Stimulated activated naive CD8-positive, alpha-beta T cell treated with anti-CD3 and anti-CD28 coated beads, Interleukin-15, amount 100 ng/mL, for 72 hours (primary cell): ENCODE data around the gene ZNF44.
"Not testable (repeated sequence)": the region's sequence is repeated elsewhere in the genome, so short reads cannot be mapped to it uniquely, and the experiment has no call there.

Experiments used
- ATAC-seq: fragments of 150-1000 bp; cut with Tn5 transposase; 2 replicates; pipeline ENCODE4 v1.10.0; 2021; ENCODE audit warnings: mild to moderate bottlenecking, moderate library complexity
- DNase-seq, 2 donors: peaks; one replicate each; pipeline ENCODE4 v3.0.0; 2021 to 2022
- H3K27ac Mint-ChIP-seq, 2 donors: one replicate each; pipeline ENCODE4 v1.8.0; 2022; ENCODE audit warnings: mild to moderate bottlenecking in 2 of 2, mixed read lengths in 2 of 2, moderate library complexity in 2 of 2
- H3K27me3 Mint-ChIP-seq: one replicate; pipeline ENCODE4 v1.8.0; 2022; ENCODE audit warnings: mixed read lengths
- H3K4me1 Mint-ChIP-seq: one replicate; pipeline ENCODE4 v1.8.0; 2022; ENCODE audit warnings: mild to moderate bottlenecking, mixed read lengths
- H3K4me3 Mint-ChIP-seq, 2 donors: one replicate each; pipeline ENCODE4 v1.8.0; 2022; ENCODE audit warnings: mild to moderate bottlenecking in 2 of 2, mixed read lengths in 2 of 2, moderate library complexity in 1 of 2
- H3K9me3 Mint-ChIP-seq, 2 donors: one replicate each; pipeline ENCODE4 v1.8.0; 2022; ENCODE audit warnings: mixed read lengths in 2 of 2

The ZNF44 gene

GRCh38 chr19:12294249-12295158 is at the start of gene ZNF44:
TSS of gene ZNF44 (minus strand) at chr19:12294883. CDS start at chr19:12294694, 189 bp downstream.
- peak; percentile 99 for ATAC-seq
- no peaks in the 10 kb centered on the region for H3K9me3 Mint-ChIP-seq
- H3K27me3 Mint-ChIP-seq: no peaks in the 10 kb centered on the region
- DNase-seq: peak; percentile 93 to 97
- peak within 1 kb of the TSS; percentile 100 for H3K4me3 Mint-ChIP-seq
- H3K4me1 Mint-ChIP-seq: peaks cover 49% of the 10 kb centered on the region
- peak within 1 kb of the TSS; percentile 96 to 98 for H3K27ac Mint-ChIP-seq

GRCh38 chr19:12333162-12334159 is 38.8 kb upstream of the ZNF44 start, which contains the start of gene ZNF563:
TSS of gene ZNF563 (minus strand) at chr19:12333633. CDS start at chr19:12333482, 151 bp downstream.
- Mint-ChIP-seq H3K27me3 (no peaks in the 10 kb centered on the region), H3K4me3 (peak within 1 kb of the TSS; percentile 97 to 99), H3K27ac (peak within 1 kb of the TSS; percentile 99 to 100), H3K4me1 (peaks cover 38% of the 10 kb centered on the region), H3K9me3 (peaks cover 0 to 3% of the 10 kb centered on the region in 2 donors)
- DNase-seq (peak; percentile 97 to 99), ATAC-seq (peak; percentile 92)

- peak overlapping the region; percentile 97 to 99 for H3K4me3 Mint-ChIP-seq
- peak; percentile 81 to 92 for DNase-seq
- peak; percentile 87 for ATAC-seq
- peaks cover 52% of the 10 kb centered on the region for H3K4me1 Mint-ChIP-seq
- no peaks in the 10 kb centered on the region for H3K27me3 Mint-ChIP-seq
- peak overlapping the region; percentile 99 to 100 for H3K27ac Mint-ChIP-seq
- no peaks in the 10 kb centered on the region for H3K9me3 Mint-ChIP-seq
These were observed 36.7 kb upstream of the ZNF44 start for GRCh38 chr19:12331211-12331941.

DNA sequence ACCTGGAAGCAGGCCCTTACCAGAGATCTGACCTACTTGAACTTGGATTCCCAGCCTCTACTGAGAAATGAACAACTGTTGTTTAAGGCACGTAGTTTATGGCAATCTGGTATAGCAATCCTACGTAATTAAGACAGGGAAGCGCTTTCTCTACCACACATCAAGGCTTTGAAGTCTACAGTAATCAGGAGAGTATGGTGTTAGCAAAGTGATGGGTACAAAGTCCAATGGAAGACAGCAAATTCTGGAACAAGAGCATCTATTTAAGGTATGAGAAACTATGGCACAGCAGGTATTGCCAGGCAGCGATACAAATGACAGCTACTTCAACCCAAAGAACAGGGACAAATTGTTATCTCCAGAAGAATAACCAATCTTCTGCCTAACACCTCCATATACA is 35.7 kb upstream of the ZNF44 start:
- Mint-ChIP-seq H3K4me1 (peaks cover 62% of the 10 kb centered on the region), H3K27me3 (no peaks in the 10 kb centered on the region), H3K9me3 (no peaks in the 10 kb centered on the region), H3K27ac (peak overlapping the region in 1 of 2 donors; percentile 99), H3K4me3 (peak overlapping the region; percentile 97 to 99)
- ATAC-seq: no peak
- no peak for DNase-seq

GRCh38 chr19:12325690-12326089 is 31.0 kb upstream of the ZNF44 start:
- Mint-ChIP-seq H3K9me3 (peaks cover 11% of the 10 kb centered on the region in 2 donors), H3K27ac (no peak overlapping the region), H3K4me3 (no peak overlapping the region), H3K27me3 (no peaks in the 10 kb centered on the region), H3K4me1 (peaks cover 46% of the 10 kb centered on the region)
- no peak for ATAC-seq
- no peak for DNase-seq

GRCh38 chr19:12318782-12319413 is 24.2 kb upstream of the ZNF44 start:
- ATAC-seq (no peak), DNase-seq (no peak)
- Mint-ChIP-seq H3K4me3 (no peak overlapping the region), H3K27me3 (no peaks in the 10 kb centered on the region), H3K27ac (no peak overlapping the region), H3K4me1 (peaks cover 6% of the 10 kb centered on the region), H3K9me3 (peaks cover 36 to 42% of the 10 kb centered on the region in 2 donors)

DNA sequence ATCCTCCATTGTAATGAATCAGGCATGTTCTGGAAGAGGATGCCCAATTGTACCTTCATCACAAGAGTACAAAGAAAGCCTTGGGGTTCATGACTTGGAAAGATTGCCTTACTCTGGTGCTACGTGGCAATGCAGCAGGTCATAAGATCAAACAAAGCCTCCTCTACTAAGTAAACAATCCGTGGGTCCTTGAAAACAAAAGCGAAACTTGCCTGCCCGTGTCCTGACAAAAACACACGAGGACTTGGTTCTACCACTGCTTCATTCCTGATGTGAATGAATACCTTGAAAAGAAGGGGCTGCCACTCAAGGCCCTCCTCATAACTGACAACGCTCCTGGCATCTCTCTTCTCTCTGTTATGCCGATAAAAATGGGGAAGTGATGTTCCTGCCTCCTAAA is 19.9 kb upstream of the ZNF44 start:
- no peak overlapping the region for H3K27ac Mint-ChIP-seq
- H3K27me3 Mint-ChIP-seq: no peaks in the 10 kb centered on the region
- no peak for DNase-seq
- H3K4me3 Mint-ChIP-seq: no peak overlapping the region
- no peak for ATAC-seq
- H3K4me1 Mint-ChIP-seq: peaks cover 6% of the 10 kb centered on the region
- H3K9me3 Mint-ChIP-seq: peaks cover 21 to 29% of the 10 kb centered on the region in 2 donors

DNA sequence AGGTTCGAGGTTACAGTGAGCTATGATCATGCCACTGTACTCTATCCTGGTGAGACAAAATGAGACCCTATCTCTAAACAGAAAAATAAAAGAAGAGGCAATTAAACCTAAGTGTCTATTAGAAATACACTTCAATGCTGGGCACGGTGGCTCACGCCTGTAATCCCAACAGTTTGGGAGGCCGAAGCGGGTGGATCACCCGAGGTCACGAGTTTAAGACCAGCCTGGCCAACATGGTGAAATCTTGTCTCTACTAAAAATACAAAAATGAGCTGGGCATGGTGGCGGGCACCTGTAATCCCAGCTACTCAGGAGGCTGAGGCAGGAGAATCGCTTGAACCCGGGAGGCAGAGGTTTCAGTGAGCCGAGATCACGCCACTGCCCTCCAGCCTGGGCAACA is 14.2 kb upstream of the ZNF44 start:
- H3K4me1 Mint-ChIP-seq, H3K27me3 Mint-ChIP-seq, H3K27ac Mint-ChIP-seq, DNase-seq, ATAC-seq, H3K9me3 Mint-ChIP-seq, H3K4me3 Mint-ChIP-seq: not testable (repeated sequence)

DNA sequence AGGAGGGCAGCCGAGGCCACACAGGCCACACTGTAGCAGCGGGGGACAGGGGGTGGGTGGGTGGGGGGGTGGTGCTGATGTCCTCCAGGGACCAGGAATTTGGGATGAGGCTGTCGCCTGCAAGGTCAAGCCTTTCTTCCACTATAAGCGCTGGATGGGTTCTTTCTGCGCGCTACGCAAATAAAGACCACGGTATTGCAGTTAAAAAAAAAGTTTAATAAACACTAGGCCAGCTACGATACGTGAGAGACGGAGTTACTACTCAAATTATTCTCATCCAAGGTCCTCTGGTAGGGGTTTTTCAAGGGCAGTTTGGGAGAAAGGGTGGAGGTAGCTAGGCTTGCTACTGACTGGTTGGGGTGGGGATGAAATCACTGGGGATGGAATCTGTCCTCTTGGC is 508 bp upstream of the ZNF44 start:
- Mint-ChIP-seq H3K4me1 (peaks cover 42% of the 10 kb centered on the region), H3K27me3 (no peaks in the 10 kb centered on the region), H3K9me3 (no peaks in the 10 kb centered on the region), H3K27ac (peak overlapping the region; percentile 95 to 98), H3K4me3 (peak overlapping the region; percentile 100)
- peak; percentile 39 for ATAC-seq
- DNase-seq: no peak

GRCh38 chr19:12293777-12294248 is 870 bp downstream of the ZNF44 start:
- Mint-ChIP-seq H3K9me3 (no peaks in the 10 kb centered on the region), H3K4me3 (peak overlapping the region; percentile 100), H3K27me3 (no peaks in the 10 kb centered on the region), H3K27ac (peak overlapping the region; percentile 96 to 98), H3K4me1 (peaks cover 55% of the 10 kb centered on the region)
- peak; percentile 57 to 74 for DNase-seq
- peak; percentile 31 for ATAC-seq

- ATAC-seq: no peak
- H3K4me1 Mint-ChIP-seq: peaks cover 58% of the 10 kb centered on the region
- no peaks in the 10 kb centered on the region for H3K27me3 Mint-ChIP-seq
- peak overlapping the region; percentile 62 to 64 for H3K4me3 Mint-ChIP-seq
- H3K9me3 Mint-ChIP-seq: no peaks in the 10 kb centered on the region
- no peak for DNase-seq
- peak overlapping the region; percentile 75 to 94 for H3K27ac Mint-ChIP-seq
These were observed 5.0 kb downstream of the ZNF44 start for GRCh38 chr19:12289790-12290065.

GRCh38 chr19:12287958-12288500 is 6.7 kb downstream of the ZNF44 start:
- no peaks in the 10 kb centered on the region for H3K9me3 Mint-ChIP-seq
- peak overlapping the region in 1 of 2 donors; percentile 27 for H3K27ac Mint-ChIP-seq
- no peak overlapping the region for H3K4me3 Mint-ChIP-seq
- H3K27me3 Mint-ChIP-seq: no peaks in the 10 kb centered on the region
- no peak for ATAC-seq
- no peak for DNase-seq
- peaks cover 49% of the 10 kb centered on the region for H3K4me1 Mint-ChIP-seq

GRCh38 chr19:12284631-12285030 is 10.1 kb downstream of the ZNF44 start:
- Mint-ChIP-seq H3K9me3 (peaks cover 0 to 9% of the 10 kb centered on the region in 2 donors), H3K27ac (no peak overlapping the region), H3K27me3 (no peaks in the 10 kb centered on the region), H3K4me3 (no peak overlapping the region), H3K4me1 (peaks cover 31% of the 10 kb centered on the region)
- DNase-seq: no peak
- no peak for ATAC-seq

DNA sequence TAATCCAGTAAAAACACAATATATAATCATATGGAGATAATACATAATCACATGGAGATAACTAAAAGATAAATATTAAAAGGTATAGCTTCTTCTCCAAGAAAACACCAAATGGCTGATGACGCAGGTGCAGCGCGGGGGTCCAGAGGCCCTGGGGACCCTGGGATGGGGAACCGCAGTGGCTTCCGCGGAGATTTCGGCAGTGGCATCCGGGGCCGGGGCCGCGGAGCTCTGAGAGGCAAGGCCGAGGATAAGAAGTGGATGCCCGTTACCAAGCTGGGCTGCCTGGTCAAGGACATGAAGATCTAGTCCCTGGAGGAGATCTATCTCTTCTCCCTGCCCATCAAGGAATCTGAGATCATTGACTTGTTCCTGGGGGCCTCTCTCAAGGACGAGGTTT is 10.5 kb downstream of the ZNF44 start:
- ATAC-seq (no peak), DNase-seq (no peak)
- H3K27ac Mint-ChIP-seq: no peak overlapping the region
- peaks cover 31% of the 10 kb centered on the region for H3K4me1 Mint-ChIP-seq
- no peaks in the 10 kb centered on the region for H3K27me3 Mint-ChIP-seq
- peaks cover 0 to 13% of the 10 kb centered on the region in 2 donors for H3K9me3 Mint-ChIP-seq
- no peak overlapping the region for H3K4me3 Mint-ChIP-seq
